GM10248 (cell line): Measurements from ENCODE around the gene CAPSL.
"Not testable (repeated sequence)": the region's sequence is repeated elsewhere in the genome, so short reads cannot be mapped to it uniquely, and the experiment has no call there.

Source experiments
- CTCF ChIA-PET: fragments of 300-600 bp; sonication (Branson Sonifier 250); formaldehyde crosslinking; extraction: SDS; loops from one replicate; lab custom pipeline; 2021; ENCODE audit warnings: antibody characterized with exemption; lab: Yijun Ruan, JAX
- POLR2A ChIA-PET: fragments of 350-650 bp; sonication (Branson Sonifier 250); formaldehyde crosslinking; extraction: SDS; loops from one replicate; lab custom pipeline; 2020; ENCODE audit warnings: antibody characterized with exemption; lab: Yijun Ruan, JAX
- DNase-seq: peaks from one replicate; pipeline ENCODE4 v3.0.0; 2012; ENCODE audit errors: extremely low spot score
- TF ChIP-seq, protein P1 (sequence below): IDR thresholded peaks from 2 replicates; pipeline ENCODE4 v1.5.1; 2012; ENCODE audit warnings: mild to moderate bottlenecking, low read depth; ENCODE audit errors: extremely low read depth, missing control alignments, control extremely low read depth

CAPSL gene

DNA sequence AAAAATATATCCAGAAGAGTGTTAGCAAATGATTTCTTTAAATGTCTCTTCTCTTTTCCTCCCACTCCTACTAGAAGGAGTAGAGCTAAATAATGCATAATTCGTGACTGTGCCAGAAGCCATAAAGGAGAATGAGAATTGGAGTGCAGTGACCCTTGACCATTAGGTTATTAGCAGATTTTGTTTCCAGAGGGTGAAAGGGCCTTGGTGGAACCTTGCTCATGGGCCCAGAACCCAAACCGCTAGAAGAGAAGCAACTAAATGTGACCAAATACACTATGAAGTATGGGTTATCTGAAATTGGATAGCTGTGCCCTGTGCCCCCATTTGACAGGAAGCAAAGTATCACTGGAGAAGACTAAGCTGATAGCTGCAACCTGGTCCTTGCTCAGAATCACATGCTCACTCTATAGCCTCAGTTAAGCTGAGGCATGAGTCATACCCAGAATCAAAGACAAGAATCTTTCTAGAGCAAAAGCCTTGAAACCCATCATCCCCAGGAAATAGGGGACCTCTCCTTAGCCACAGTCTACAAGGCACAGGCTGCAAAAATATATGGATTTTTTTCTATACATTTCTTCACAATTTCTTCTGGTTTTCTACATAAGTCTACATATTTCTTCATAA is 36.3 kb downstream of the CAPSL start:
- TF ChIP-seq, protein P1, sequence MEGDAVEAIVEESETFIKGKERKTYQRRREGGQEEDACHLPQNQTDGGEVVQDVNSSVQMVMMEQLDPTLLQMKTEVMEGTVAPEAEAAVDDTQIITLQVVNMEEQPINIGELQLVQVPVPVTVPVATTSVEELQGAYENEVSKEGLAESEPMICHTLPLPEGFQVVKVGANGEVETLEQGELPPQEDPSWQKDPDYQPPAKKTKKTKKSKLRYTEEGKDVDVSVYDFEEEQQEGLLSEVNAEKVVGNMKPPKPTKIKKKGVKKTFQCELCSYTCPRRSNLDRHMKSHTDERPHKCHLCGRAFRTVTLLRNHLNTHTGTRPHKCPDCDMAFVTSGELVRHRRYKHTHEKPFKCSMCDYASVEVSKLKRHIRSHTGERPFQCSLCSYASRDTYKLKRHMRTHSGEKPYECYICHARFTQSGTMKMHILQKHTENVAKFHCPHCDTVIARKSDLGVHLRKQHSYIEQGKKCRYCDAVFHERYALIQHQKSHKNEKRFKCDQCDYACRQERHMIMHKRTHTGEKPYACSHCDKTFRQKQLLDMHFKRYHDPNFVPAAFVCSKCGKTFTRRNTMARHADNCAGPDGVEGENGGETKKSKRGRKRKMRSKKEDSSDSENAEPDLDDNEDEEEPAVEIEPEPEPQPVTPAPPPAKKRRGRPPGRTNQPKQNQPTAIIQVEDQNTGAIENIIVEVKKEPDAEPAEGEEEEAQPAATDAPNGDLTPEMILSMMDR, result no peak
- ChIA-PET POLR2A (no interaction called here), CTCF (interaction anchor here (0.9 to 3.6 kb wide), 7 partner anchors 11 to 123 kb away, joined by 3 to 16 read pairs (median 5); no protein-coding TSS in a partner anchor)
- DNase-seq, result no peak

DNA sequence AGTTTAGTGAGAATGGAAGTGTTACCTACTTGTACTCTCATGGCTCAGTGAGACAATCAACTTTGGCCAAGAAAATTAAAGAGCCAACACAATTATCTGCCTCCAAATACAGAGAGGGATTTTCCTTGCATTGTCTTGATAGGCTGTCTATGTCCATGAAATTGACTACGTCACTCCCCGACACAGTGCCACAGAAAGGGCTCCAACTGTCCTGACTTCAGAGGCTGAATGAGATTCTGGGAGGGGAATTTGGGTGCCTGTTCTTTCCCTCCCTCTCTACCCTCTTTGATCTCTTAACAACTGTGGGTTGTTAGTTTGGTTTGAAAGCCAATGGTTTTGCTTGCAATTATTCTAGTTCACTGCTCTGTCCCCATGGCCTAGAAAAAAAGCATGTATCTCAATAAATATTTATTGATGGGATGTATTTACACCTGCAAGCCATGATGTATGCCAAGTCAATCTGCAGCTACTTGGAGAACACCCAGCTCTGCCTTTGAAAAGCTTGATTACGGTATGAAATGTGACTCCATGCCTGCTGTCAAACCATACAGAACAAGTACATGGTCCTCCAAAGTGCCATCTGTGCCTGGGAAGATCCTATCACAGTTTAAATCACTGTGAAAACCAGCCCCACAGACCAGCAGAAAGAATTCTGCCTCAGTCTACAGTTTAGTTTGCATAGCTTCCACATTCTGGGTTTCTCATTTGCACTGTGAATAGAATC is 37.3 kb downstream of the CAPSL start:
- ChIA-PET POLR2A (no interaction called here), CTCF (interaction anchor here (1.2 to 3.6 kb wide), 5 partner anchors 19 to 124 kb away, joined by 3 to 16 read pairs (median 4); no protein-coding TSS in a partner anchor)
- no peak for DNase-seq
- TF ChIP-seq, protein P1, result no peak

DNA sequence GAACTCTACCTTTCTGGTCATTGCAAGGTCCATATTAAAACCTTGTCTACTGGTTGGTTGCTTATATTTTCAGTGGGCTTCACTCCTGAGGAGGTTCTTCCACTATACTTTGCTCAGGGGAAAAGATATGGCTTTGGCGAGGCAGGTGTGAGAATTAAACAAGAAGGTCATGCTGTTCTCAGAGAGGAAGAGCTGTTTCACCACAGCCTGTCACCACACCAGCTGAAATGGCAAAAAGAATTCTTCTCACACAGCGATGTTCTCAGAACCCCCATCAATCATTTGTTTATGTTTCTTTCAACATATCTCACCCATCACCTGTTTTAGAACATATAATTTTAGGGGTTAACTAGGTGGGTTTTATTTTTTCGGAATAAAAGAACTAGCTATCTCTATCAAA is 38.6 kb downstream of the CAPSL start:
- TF ChIP-seq, protein P1, result no peak
- ChIA-PET CTCF (interaction anchor here (1.0 to 3.6 kb wide), 6 partner anchors 8 to 122 kb away, joined by 3 to 16 read pairs (median 6); no protein-coding TSS in a partner anchor), POLR2A (no interaction called here)
- DNase-seq, result peak; percentile 27

DNA sequence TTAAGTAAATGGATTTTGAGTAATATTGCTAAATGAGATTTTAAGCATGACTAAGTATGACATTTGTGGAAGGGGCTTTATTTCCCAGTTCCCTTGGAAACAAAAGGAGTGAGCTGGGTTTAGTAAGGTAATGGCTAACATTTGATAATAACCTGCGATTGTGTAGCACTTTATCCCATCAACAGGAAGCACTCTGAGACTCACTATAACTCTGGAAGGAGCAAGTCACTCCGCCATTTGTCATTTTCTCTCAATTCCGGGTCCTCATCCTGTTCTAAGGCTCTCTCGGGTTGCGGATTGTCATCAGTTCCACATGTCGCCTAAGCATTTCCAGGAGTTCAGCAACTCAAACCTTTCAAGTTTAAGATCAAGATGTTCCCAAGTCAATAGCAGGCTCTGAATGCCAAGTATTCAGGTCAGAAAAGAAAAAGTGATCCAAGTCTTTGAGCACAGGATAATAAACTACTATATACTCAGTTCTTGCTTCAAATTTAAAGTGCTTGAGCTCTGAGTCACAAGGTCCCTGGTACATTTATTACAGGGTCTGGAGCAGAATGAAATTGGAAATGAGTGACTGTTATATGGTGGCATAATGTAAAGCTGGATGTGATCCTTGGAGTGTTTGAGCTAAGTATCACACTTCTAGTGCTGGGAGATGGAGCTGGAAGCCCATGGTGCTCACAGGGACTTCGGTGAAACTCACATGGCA is 39.3 kb downstream of the CAPSL start:
- no peak for DNase-seq
- ChIA-PET CTCF (interaction anchor here (0.9 to 3.6 kb wide), 8 partner anchors 9 to 122 kb away, joined by 3 to 16 read pairs (median 4); no protein-coding TSS in a partner anchor), POLR2A (no interaction called here)
- TF ChIP-seq, protein P1, result no peak

DNA sequence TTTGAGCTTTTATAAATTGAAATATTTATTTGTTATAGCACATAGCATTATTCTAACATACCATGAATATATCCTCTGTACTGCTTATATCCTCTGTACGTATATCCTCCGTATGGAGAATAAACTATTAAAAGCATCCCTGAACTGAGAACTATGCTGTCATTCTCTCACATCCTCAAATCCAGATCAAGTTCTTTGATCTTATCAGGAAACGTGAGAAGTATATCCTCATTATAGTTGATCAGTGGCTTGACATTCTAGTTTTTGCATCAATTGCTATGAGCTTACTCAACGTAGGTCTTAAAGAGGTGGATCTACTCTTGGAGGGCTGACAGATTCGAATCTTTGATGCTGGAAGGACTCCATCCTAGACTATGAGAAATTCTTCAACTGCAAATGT is 44.3 kb downstream of the CAPSL start:
- POLR2A ChIA-PET, result no interaction called here
- no peak for DNase-seq
- TF ChIP-seq, protein P1, result no peak
- CTCF ChIA-PET, result interaction anchor here (0.7 to 2.0 kb wide), 4 partner anchors 14 to 32 kb away, joined by 3 to 9 read pairs (median 3); no protein-coding TSS in a partner anchor

DNA sequence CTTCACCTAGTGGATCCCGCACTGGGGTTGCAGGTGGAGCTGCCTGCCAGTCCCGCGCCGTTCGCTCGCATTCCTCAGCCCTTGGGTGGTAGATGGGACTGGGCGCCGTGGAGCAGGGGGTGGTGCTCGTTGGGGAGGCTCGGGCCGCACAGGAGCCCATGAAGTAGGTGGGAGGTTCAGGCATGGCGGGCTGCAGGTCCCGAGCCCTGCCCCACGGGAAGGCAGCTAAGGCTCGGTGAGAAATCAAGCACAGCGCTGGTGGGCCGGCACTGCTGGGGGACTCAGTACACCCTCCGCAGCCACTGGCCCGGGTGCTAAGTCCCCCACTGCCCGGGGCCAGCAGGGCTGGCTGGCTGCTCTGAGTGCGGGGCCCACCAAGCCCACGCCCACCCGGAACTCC is 45.6 kb downstream of the CAPSL start:
- POLR2A ChIA-PET, DNase-seq: not testable (repeated sequence)
- CTCF ChIA-PET, result interaction anchor here (1.1 to 2.0 kb wide), 2 partner anchors 33 to 38 kb away, joined by 3 to 9 read pairs; no protein-coding TSS in a partner anchor
